ENCODE measurements around the gene MCF2L2.

The MCF2L2 gene

DNA sequence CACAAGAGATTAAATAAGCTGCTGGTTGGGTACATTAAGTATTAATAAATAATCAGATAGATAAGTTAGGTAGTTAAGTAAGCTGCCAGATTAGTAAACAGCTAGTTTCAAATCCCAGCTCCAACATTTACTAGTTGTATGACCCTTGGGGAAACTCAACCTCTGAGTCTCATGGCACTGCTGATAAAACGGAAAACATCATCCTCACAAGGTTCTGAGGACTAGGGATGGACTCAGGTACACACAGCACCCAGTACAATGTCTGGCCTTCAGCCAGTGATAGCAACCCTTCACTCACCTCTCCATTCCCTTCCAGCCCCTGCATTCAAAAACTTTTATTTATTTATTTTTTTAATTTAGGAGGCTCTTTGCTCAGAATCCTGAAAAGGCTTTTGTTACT is 143.1 kb downstream of the MCF2L2 start:
- Histone ChIP-seq H3K4me3 (ENCODE audit: low read length) (no peak overlapping the region), H3K27me3 (ENCODE audit: control insufficient read depth, insufficient read depth, low read length) (no peaks in the 10 kb centered on the region), H3K36me3 (ENCODE audit: control insufficient read depth, insufficient read depth, low read length) (no peaks in the 10 kb centered on the region), H3K9ac (ENCODE audit: low read length) (no peak overlapping the region), H3K27ac (ENCODE audit: low read depth, low read length) (no peak overlapping the region), H3K4me1 (ENCODE audit: control insufficient read depth, insufficient read depth, low read length) (peaks cover 3% of the 10 kb centered on the region)

DNA sequence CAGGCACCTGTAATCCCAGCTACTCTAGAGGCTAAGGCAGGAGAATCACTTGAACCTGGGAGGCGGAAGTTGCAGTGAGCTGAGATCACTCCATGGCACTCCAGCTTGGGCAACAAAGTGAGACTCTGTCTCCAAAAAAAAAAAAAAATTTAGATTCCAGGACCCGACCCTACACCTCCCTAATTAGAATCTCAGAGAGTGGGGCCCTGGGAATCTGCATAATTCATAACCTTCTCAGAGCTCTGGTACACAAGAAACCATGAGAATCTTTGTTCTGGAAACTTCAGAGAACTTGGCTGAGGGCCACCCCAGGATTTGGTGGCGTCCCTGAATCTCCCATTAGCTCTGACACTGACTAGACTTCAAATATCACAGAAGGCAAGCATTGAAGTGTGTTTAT is 143.8 kb downstream of the MCF2L2 start:
- Histone ChIP-seq H3K4me1 (ENCODE audit: control insufficient read depth, insufficient read depth, low read length) (peaks cover 3% of the 10 kb centered on the region), H3K27me3 (ENCODE audit: control insufficient read depth, insufficient read depth, low read length) (no peaks in the 10 kb centered on the region), H3K36me3 (ENCODE audit: control insufficient read depth, insufficient read depth, low read length) (no peaks in the 10 kb centered on the region), H3K4me3 (ENCODE audit: low read length) (no peak overlapping the region), H3K9ac (ENCODE audit: low read length) (no peak overlapping the region), H3K27ac (ENCODE audit: low read depth, low read length) (no peak overlapping the region)

DNA sequence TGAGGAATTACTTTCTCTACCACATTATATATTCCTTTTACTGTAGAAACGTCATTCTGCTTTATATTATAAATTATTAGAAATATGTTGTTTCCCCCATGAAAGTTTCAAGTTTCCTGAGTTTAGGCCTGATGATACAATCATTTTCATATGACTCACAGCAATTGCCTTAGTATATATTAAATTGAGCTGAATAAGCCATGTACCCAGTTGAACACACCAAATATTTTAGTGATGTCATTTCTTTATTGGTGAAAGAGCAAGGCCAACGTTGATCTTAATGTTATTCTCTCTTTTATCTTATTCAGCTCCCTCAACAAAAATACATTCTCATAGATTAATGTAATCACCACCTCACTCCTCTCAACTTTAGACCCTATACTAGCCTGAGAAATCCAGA is 144.5 kb downstream of the MCF2L2 start:
- H3K27me3 ChIP-seq (ENCODE audit: control insufficient read depth, insufficient read depth, low read length), result no peaks in the 10 kb centered on the region
- no peak overlapping the region for H3K4me3 ChIP-seq (ENCODE audit: low read length)
- H3K9ac ChIP-seq (ENCODE audit: low read length), result no peak overlapping the region
- no peaks in the 10 kb centered on the region for H3K36me3 ChIP-seq (ENCODE audit: control insufficient read depth, insufficient read depth, low read length)
- H3K4me1 ChIP-seq (ENCODE audit: control insufficient read depth, insufficient read depth, low read length), result peaks cover 3% of the 10 kb centered on the region
- no peak overlapping the region for H3K27ac ChIP-seq (ENCODE audit: low read depth, low read length)

DNA sequence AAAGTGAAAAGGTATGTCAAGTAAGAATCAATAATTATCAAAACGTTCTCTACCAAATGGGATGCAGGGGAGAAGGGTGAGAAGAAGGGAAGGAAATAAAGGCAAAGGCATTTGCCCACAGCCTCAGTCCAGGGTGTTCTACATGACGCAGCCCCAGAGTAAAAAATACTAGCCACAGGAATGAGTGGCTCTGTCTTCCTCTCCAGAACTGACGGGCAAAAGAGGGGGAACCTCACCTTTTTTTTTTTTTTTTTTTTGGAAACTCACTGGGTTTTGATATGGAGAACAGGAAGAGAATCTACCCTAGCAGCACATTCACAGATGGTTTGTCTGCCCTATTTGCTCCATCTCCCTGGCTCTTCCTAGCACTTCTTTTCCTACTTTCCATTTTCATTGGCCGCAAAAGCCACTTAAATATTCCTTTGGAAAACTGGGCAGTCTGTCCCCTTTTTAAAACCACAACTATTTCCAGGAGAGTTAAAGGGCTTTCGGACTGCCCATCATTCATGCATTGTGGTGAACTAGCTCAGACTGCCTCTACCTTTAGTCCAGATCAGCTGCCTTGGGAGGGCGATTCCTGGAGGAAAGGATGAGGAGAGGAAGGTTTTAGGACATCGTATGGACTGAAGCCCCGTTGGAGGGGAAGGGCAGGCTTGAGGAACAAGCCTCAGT is 147.2 kb downstream of the MCF2L2 start:
- H3K4me3 ChIP-seq (ENCODE audit: low read length), result no peak overlapping the region
- no peaks in the 10 kb centered on the region for H3K4me1 ChIP-seq (ENCODE audit: control insufficient read depth, insufficient read depth, low read length)
- no peaks in the 10 kb centered on the region for H3K36me3 ChIP-seq (ENCODE audit: control insufficient read depth, insufficient read depth, low read length)
- H3K27ac ChIP-seq (ENCODE audit: low read depth, low read length), result no peak overlapping the region
- H3K27me3 ChIP-seq (ENCODE audit: control insufficient read depth, insufficient read depth, low read length), result no peaks in the 10 kb centered on the region
- no peak overlapping the region for H3K9ac ChIP-seq (ENCODE audit: low read length)

DNA sequence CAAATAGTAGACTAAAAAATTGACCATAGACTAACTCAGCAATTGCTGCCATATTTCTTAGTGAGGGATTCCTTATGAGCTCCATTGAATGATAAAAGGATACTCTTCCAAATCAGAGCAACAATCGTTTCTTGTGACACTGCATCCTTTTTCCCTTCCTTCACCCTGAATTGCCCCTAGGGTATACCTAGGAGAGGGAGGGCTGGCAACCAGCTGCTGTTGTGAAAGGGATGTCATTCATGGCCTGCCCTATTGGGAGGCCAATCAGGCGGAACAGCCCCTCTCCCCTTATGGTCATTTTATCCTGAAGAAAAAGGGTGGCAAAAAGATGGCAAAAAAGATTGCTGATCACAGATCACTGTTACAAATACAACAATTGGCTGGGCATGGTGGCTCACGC is 149.0 kb downstream of the MCF2L2 start:
- H3K27ac ChIP-seq (ENCODE audit: low read depth, low read length), result no peak overlapping the region
- H3K9ac ChIP-seq (ENCODE audit: low read length), result no peak overlapping the region
- no peak overlapping the region for H3K4me3 ChIP-seq (ENCODE audit: low read length)
- H3K27me3 ChIP-seq (ENCODE audit: control insufficient read depth, insufficient read depth, low read length), result no peaks in the 10 kb centered on the region
- no peaks in the 10 kb centered on the region for H3K4me1 ChIP-seq (ENCODE audit: control insufficient read depth, insufficient read depth, low read length)
- H3K36me3 ChIP-seq (ENCODE audit: control insufficient read depth, insufficient read depth, low read length), result no peaks in the 10 kb centered on the region

DNA sequence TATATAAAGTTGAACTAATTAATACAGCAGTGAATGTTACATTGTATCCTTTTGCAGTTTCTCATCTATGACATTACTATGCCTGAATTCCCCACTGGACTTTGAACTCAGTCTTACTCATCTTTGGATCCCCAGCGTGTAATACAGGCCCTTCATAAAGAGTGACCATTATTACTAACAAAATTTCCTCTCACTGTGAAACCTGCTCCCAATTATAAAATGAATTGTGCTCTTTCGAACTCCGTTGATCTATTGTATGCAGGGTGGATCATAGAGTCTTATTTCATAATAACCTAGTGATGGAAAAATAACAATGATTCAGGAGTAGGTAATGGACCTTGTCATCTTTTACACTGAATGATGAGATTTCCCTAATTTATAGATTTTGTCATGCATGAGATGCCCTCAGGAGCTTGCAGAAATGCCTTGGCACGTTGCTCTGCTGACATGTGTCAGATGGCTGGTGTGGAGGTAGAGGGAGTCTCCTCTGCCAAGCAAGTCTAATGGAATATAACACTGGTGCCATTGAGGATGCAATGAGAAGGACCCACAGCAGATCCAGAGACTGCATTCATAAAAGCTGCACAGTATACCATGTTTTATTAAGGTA is 149.8 kb downstream of the MCF2L2 start:
- Histone ChIP-seq H3K4me3 (ENCODE audit: low read length) (no peak overlapping the region), H3K27ac (ENCODE audit: low read depth, low read length) (no peak overlapping the region), H3K4me1 (ENCODE audit: control insufficient read depth, insufficient read depth, low read length) (no peaks in the 10 kb centered on the region)

DNA sequence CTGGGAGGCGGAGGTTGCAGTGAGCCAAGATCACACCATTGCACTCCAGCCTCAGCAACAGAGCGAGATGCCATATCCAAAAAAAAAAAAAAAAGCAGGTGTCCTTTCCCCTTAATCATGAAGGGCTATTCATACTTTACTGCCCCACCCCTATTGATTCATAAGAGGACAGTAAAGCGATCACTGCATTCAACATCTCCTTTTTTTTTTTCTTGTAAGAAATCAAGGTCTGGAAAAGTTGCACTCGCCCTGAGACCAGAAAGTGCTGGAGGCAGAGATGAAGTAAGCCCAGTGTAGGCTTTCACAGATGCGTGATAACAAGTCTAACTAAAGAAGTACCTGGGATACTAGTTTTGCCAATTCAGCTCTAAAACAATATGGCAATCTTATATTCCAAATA is 151.2 kb downstream of the MCF2L2 start:
- no peak overlapping the region for H3K27ac ChIP-seq (ENCODE audit: low read depth, low read length)
- H3K27me3 ChIP-seq (ENCODE audit: control insufficient read depth, insufficient read depth, low read length), result no peaks in the 10 kb centered on the region
- no peak overlapping the region for H3K4me3 ChIP-seq (ENCODE audit: low read length)
- H3K4me1 ChIP-seq (ENCODE audit: control insufficient read depth, insufficient read depth, low read length), result no peaks in the 10 kb centered on the region
- no peaks in the 10 kb centered on the region for H3K36me3 ChIP-seq (ENCODE audit: control insufficient read depth, insufficient read depth, low read length)
- H3K9ac ChIP-seq (ENCODE audit: low read length), result no peak overlapping the region

More for the DNA sequence above, 149.8 kb downstream of the MCF2L2 start:
- no peaks in the 10 kb centered on the region for H3K27me3 ChIP-seq (ENCODE audit: control insufficient read depth, insufficient read depth, low read length)
- H3K9ac ChIP-seq (ENCODE audit: low read length), result no peak overlapping the region
- H3K36me3 ChIP-seq (ENCODE audit: control insufficient read depth, insufficient read depth, low read length), result no peaks in the 10 kb centered on the region

DNA sequence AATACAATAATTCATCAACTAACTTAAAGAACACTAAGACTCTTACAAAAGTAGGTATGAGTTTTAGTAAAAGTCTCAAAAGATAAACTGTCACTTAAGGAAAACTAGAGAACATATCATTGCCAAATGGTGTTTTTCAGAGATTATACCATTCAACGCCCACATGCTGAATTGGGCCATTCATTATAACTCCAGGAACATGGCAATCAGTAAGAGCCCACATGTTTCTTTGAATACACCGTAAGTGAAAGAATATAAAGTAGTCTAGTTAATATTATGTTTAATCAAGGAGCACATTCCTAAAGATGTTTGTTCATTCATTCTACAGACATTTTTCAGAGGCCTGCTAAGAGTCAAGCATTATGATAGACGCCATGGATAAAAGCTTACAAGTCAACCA is 152.5 kb downstream of the MCF2L2 start:
- no peak overlapping the region for H3K4me3 ChIP-seq (ENCODE audit: low read length)
- no peaks in the 10 kb centered on the region for H3K4me1 ChIP-seq (ENCODE audit: control insufficient read depth, insufficient read depth, low read length)
- H3K9ac ChIP-seq (ENCODE audit: low read length), result no peak overlapping the region
- no peaks in the 10 kb centered on the region for H3K27me3 ChIP-seq (ENCODE audit: control insufficient read depth, insufficient read depth, low read length)
- H3K27ac ChIP-seq (ENCODE audit: low read depth, low read length), result no peak overlapping the region
- H3K36me3 ChIP-seq (ENCODE audit: control insufficient read depth, insufficient read depth, low read length), result no peaks in the 10 kb centered on the region

DNA sequence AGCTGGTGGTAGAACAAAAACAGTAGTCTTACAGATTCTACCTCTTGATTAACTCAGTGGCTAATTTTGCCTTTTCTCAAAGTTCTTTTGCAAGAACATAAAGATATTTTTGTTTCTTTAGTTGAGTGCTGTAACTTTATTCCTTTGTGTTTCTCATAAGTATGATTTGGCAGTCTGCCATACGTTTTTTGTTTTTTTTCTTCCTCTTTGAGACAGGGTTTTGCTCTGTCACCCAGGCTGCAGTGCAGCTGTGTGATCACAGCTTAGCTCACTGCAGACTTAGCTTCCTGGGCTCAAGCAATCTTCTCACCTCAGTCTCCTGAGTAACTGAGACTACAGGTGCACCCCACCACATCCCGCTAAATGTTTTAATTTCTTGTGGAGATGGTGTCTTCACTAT is 153.0 kb downstream of the MCF2L2 start:
- no peak overlapping the region for H3K9ac ChIP-seq (ENCODE audit: low read length)
- H3K27me3 ChIP-seq (ENCODE audit: control insufficient read depth, insufficient read depth, low read length), result no peaks in the 10 kb centered on the region
- H3K4me3 ChIP-seq (ENCODE audit: low read length), result no peak overlapping the region
- H3K4me1 ChIP-seq (ENCODE audit: control insufficient read depth, insufficient read depth, low read length), result no peaks in the 10 kb centered on the region
- no peaks in the 10 kb centered on the region for H3K36me3 ChIP-seq (ENCODE audit: control insufficient read depth, insufficient read depth, low read length)
- no peak overlapping the region for H3K27ac ChIP-seq (ENCODE audit: low read depth, low read length)

DNA sequence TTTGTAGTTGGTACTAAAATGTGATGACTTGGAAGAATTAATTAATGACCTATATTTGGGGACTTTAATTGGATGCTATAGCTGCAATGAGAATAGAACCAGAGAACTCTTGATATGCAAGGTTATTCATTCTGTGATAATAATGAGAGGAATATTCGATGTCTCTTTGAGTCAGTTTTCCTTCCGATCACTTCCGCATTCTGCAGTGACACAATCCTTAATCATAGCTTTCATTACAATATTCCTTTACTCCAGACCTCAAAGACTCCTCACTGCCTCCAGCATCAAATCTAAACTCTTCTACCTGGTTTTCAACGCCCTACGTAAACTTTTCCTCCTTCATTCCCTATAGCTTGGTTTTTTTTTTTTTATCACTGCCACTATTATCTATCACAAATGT is 153.8 kb downstream of the MCF2L2 start:
- Histone ChIP-seq H3K4me1 (ENCODE audit: control insufficient read depth, insufficient read depth, low read length) (no peaks in the 10 kb centered on the region), H3K27ac (ENCODE audit: low read depth, low read length) (no peak overlapping the region), H3K36me3 (ENCODE audit: control insufficient read depth, insufficient read depth, low read length) (no peaks in the 10 kb centered on the region)

DNA sequence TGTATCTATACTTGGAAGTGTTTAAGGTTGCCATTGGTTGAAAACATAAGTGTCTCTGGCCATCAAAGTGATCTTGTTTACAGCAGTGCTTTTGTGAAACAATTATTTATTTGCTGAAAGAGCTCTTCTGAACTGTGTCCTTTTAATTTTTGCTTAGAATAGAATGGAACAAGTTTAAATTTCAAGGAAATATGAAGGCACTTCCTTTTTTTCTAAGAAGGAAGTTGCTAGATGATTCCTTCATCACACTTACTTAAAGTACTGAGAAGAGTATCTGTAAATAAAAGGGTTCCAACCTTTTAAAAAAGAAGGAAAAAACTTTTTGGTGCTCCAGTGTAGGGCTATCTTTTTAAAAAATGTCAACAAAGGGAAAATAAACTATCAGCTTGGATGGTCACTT is 155.6 kb downstream of the MCF2L2 start:
- H3K27ac ChIP-seq (ENCODE audit: low read depth, low read length), result no peak overlapping the region
- no peak overlapping the region for H3K9ac ChIP-seq (ENCODE audit: low read length)
- H3K4me3 ChIP-seq (ENCODE audit: low read length), result no peak overlapping the region
- H3K4me1 ChIP-seq (ENCODE audit: control insufficient read depth, insufficient read depth, low read length), result no peaks in the 10 kb centered on the region
- H3K27me3 ChIP-seq (ENCODE audit: control insufficient read depth, insufficient read depth, low read length), result no peaks in the 10 kb centered on the region
- H3K36me3 ChIP-seq (ENCODE audit: control insufficient read depth, insufficient read depth, low read length), result no peaks in the 10 kb centered on the region

More for the DNA sequence above, 153.8 kb downstream of the MCF2L2 start:
- Histone ChIP-seq H3K9ac (ENCODE audit: low read length) (no peak overlapping the region), H3K4me3 (ENCODE audit: low read length) (no peak overlapping the region), H3K27me3 (ENCODE audit: control insufficient read depth, insufficient read depth, low read length) (no peaks in the 10 kb centered on the region)

DNA sequence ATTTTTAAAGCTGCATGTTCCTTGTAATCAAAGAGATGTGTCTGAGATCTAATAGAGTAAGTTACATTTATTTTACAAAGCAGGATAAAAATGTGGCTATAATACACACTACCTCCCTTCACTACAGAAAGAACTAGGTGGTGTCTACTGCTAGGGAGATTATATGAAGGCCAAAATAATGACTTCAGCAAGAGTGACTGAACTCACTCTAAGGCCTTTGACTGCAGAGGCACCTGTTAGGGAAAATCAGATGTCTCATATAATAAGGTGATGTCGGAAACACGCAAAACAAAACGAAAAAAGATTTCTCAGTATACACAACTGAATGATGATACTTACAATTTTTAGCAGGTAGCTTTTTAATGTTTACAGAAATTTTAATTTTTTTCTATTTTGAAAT is 156.3 kb downstream of the MCF2L2 start:
- H3K36me3 ChIP-seq (ENCODE audit: control insufficient read depth, insufficient read depth, low read length), result no peaks in the 10 kb centered on the region
- H3K9ac ChIP-seq (ENCODE audit: low read length), result no peak overlapping the region
- H3K4me3 ChIP-seq (ENCODE audit: low read length), result no peak overlapping the region
- H3K4me1 ChIP-seq (ENCODE audit: control insufficient read depth, insufficient read depth, low read length), result no peaks in the 10 kb centered on the region
- no peak overlapping the region for H3K27ac ChIP-seq (ENCODE audit: low read depth, low read length)
- H3K27me3 ChIP-seq (ENCODE audit: control insufficient read depth, insufficient read depth, low read length), result no peaks in the 10 kb centered on the region

DNA sequence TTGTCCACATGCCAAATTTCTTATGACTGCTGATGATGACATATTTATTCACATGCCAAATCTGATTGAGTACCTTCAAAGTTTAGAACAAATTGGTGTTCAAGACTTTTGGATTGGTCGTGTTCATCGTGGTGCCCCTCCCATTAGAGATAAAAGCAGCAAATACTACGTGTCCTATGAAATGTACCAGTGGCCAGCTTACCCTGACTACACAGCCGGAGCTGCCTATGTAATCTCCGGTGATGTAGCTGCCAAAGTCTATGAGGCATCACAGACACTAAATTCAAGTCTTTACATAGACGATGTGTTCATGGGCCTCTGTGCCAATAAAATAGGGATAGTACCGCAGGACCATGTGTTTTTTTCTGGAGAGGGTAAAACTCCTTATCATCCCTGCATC is 158.1 kb downstream of the MCF2L2 start:
- H3K36me3 ChIP-seq (ENCODE audit: control insufficient read depth, insufficient read depth, low read length), result no peaks in the 10 kb centered on the region
- H3K9ac ChIP-seq (ENCODE audit: low read length), result no peak overlapping the region
- H3K4me1 ChIP-seq (ENCODE audit: control insufficient read depth, insufficient read depth, low read length), result no peaks in the 10 kb centered on the region
- no peaks in the 10 kb centered on the region for H3K27me3 ChIP-seq (ENCODE audit: control insufficient read depth, insufficient read depth, low read length)
- no peak overlapping the region for H3K27ac ChIP-seq (ENCODE audit: low read depth, low read length)
- no peak overlapping the region for H3K4me3 ChIP-seq (ENCODE audit: low read length)

All from rectal smooth muscle tissue (tissue), 1 donor.